K562 (cell line): ENCODE measurements around the gene ZNF667.

Source experiments
- HDAC8 ChIP-seq: fragments of 450-650 bp; IDR thresholded peaks from 2 replicates; pipeline ENCODE4 v1.6.1; 2016; ENCODE audit warnings: mild to moderate bottlenecking, missing genetic modification characterization, moderate library complexity, missing compliant biosample characterization
- POLR2G ChIP-seq: fragments of 200-400 bp; formaldehyde crosslinking; IDR thresholded peaks from 2 replicates; pipeline ENCODE4 v1.6.1; 2017; ENCODE audit warnings: low read depth, mild to moderate bottlenecking, antibody characterized with exemption, low read length, moderate library complexity
- TAF7 ChIP-seq: fragments of 450-650 bp; IDR thresholded peaks from 2 replicates; pipeline ENCODE4 v1.6.1; 2016; ENCODE audit warnings: missing genetic modification characterization, missing compliant biosample characterization
- ZKSCAN1 ChIP-seq: fragments of 150-350 bp; IDR thresholded peaks from 2 replicates; pipeline ENCODE4 v1.6.1; 2016; ENCODE audit warnings: low read depth, low read length
- ZNF224 ChIP-seq: sonication (generic); formaldehyde crosslinking; IDR thresholded peaks from 2 replicates; pipeline ENCODE4 v1.8.0; 2022; ENCODE audit warnings: mild to moderate bottlenecking, missing genetic modification reagents

- no peak for TF ChIP-seq ZNF224 (CRISPR knock-in tag)
- no peak for TF ChIP-seq TAF7 (tag)
- TF ChIP-seq POLR2G: peak; percentile 86
- no peak for TF ChIP-seq ZKSCAN1
- peak; percentile 40; the same call in 1 of the 2 replicates for TF ChIP-seq HDAC8
These were observed 73.1 kb downstream of the ZNF667 start, which contains the start of gene ZNF583 for GRCh38 chr19:56403764-56404704.
